GM12874 (cell line): ENCODE results near the gene TGIF2.

Experiments used
- TF ChIP-seq, protein P1 (sequence below): IDR thresholded peaks from 2 replicates; pipeline ENCODE4 v1.5.1; 2011; ENCODE audit warnings: low read depth, mild to moderate bottlenecking, control low read depth, low read length, moderate library complexity; ENCODE audit not compliant: insufficient read depth

Gene TGIF2

GRCh38 chr20:36606158-36607066 lies 33.0 kb downstream of the TGIF2 start:
- TF ChIP-seq, protein P1, sequence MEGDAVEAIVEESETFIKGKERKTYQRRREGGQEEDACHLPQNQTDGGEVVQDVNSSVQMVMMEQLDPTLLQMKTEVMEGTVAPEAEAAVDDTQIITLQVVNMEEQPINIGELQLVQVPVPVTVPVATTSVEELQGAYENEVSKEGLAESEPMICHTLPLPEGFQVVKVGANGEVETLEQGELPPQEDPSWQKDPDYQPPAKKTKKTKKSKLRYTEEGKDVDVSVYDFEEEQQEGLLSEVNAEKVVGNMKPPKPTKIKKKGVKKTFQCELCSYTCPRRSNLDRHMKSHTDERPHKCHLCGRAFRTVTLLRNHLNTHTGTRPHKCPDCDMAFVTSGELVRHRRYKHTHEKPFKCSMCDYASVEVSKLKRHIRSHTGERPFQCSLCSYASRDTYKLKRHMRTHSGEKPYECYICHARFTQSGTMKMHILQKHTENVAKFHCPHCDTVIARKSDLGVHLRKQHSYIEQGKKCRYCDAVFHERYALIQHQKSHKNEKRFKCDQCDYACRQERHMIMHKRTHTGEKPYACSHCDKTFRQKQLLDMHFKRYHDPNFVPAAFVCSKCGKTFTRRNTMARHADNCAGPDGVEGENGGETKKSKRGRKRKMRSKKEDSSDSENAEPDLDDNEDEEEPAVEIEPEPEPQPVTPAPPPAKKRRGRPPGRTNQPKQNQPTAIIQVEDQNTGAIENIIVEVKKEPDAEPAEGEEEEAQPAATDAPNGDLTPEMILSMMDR, result no peak

- TF ChIP-seq, protein P1, result no peak
These were observed 34.4 kb downstream of the TGIF2 start for GRCh38 chr20:36607586-36608387.

- TF ChIP-seq, protein P1, result no peak
These were observed 38.2 kb downstream of the TGIF2 start for GRCh38 chr20:36611625-36612024.

GRCh38 chr20:36613974-36614373 lies 40.6 kb downstream of the TGIF2 start:
- TF ChIP-seq, protein P1, result no peak

DNA sequence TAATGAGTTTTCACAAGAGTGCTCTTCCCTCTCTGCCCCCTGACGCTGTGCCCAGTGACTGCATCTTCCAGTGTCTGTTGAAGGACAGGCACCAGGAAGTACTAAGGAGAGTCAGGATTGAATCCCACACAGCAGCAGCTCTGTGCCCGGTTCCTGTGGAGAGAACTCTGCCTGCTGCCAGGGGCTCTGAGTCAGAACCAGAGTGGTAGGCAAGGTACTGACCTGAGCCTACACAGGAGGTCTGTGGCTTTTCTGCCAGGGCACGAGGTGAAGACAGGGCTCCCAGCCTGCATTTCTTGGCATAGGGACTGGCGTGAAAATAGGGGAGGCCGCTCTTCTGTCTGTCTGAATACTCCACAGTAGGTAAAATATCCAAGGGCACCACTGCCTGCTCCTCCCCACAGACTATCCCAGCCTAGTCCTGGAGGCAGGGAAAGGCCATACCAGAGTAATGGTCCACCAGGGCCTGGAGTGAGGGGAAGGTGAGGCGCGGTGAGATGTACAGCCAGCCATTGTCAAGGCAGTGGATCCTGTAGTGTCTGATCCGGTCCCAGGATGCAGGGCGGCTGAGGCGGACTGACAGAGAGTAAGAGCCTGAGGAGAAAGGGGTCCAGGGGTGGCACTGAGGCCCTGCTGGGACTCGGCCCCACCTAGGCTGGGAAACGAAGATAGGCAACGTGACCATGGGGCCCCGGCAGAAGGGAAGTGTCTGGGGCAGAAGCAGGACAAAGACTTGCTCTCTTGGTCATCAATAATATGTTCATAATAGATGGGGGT lies 41.6 kb downstream of the TGIF2 start:
- TF ChIP-seq, protein P1, result no peak

- TF ChIP-seq, protein P1, result no peak
These were observed 47.5 kb downstream of the TGIF2 start for GRCh38 chr20:36620917-36621316.

- TF ChIP-seq, protein P1, result no peak
These were observed 50.0 kb downstream of the TGIF2 start for GRCh38 chr20:36623444-36623843.
